ENCODE data around the gene C1QL4.
A peak's percentile ranks its signal among the peaks of the same experiment; 100 is the strongest.

The C1QL4 gene

DNA sequence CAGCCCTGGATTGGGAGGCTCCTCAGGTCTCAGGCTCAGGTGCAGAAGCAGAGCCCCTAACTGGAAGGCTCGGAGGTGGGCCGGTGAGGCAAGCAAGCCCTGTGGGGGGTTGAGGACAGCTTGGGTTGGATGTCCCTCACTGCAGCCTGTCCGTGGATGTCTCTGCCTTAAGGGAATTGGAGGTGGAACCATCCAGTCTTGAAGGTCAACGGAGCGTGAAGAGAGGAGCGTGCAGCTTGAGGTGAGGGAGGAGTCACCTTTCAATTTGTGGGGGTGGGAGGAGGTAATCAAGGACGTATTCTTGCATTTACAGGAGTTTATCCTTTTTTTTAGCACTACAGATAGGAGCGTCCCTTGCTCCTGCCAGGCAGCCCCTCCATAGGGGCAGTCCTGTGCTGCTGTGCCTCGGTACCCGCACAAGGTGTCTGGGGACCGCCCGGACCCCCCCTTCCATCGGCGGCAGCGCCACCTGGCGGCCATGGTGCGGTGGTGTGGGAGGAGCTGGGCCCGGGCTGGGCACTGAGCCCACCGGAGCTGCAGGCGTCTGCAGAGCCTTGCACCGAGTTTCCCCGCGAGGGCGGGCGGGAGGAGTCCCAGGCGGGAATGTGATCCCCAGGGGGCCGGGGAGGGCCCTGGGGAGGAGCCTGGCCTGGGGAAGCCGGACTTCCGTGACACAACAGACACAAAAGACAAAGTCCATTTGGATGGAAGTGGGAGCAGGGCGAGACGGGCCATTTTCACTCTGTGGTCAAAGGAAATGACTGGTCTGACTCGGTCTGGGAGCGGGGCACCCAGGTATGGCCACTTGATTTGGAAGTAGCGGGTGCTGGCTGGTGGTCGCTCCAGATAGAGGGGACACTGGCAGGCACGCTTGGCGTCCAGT, 10.6 kb upstream of the C1QL4 start:
- DNase-seq (ENCODE audit: low read depth in 2 of 2) = peak; percentile 53 to 63

DNA sequence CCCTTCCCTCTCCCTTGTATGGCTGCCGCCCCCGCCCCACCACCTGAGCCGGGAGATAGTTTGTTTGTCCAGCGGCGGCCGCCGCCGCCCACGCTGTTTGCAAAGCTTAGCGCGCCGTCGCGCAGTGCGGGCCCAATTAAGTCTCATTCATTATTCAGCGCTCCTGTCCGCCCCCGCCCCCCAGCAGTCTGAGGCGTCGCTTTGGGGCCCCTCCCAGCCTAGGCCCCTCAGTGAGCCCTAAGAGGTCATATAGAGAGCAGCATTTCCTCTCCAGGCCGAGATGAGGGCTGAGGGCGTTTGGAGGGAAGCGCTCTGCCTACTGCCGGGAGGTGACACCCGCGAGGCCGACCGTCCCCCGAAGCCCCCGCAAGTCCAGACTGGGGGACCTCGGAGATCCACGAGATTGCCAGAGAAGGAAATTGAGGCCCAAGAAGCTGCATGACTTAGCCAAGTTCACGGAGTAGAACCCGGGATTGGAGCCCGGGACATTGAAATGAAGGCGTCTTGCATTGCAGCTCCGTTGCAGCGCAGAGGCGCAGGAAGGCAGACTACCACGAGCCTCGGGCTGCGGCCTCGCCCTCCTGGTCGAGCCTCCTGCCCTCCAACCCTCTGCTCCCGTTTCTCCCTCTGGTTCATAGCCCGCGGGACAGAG, 9.8 kb upstream of the C1QL4 start, which contains the start of gene DNAJC22:
DNAJC22 (plus strand) TSS at position 230 of the 652 bp plus-strand sequence. CDS start 1,985 bp downstream, outside the sequence.
- DNase-seq (ENCODE audit: low read depth in 2 of 2) = no peak

DNA sequence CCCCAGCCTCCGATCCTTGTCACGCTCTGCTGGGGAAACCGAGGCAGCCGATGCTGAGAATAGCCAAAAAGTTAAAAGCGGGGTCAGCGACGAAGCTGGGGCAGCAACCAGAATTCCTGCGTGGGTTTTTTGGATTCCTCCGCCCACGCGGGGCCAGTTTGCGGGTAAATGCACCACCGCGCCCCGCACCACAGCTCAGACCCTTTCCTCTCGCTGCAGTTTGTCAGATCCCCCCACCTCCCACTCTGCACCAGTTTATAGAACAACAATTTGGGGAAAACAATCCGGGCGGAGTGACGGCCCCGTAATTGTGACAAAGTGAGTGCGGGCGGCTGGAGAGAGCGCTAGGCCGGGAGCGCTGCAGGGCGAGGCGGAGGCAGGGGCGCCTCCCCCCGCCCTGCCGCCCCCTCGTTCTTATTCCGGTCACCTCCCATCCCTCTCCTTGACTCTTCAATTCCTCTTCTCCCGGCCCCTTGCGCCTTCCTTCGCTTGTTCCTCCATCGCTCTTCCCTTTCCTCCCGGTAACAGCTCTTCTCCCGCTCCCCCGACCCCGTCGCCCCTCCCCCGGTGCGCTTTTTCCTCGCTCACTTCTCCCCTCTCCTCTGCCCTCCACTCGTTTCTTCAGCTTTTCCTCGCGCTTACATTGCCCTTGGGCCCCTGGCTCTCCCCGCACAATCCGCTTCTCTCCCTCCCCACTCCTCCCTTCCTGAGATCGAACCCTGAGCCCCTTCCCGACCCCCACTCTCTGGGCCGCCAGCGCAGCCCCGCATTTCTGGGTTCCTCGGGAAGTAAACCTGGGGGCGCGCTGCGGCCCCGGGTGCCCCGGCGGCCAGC, 9.1 kb upstream of the C1QL4 start:
- DNase-seq (ENCODE audit: low read depth in 2 of 2) = no peak

DNA sequence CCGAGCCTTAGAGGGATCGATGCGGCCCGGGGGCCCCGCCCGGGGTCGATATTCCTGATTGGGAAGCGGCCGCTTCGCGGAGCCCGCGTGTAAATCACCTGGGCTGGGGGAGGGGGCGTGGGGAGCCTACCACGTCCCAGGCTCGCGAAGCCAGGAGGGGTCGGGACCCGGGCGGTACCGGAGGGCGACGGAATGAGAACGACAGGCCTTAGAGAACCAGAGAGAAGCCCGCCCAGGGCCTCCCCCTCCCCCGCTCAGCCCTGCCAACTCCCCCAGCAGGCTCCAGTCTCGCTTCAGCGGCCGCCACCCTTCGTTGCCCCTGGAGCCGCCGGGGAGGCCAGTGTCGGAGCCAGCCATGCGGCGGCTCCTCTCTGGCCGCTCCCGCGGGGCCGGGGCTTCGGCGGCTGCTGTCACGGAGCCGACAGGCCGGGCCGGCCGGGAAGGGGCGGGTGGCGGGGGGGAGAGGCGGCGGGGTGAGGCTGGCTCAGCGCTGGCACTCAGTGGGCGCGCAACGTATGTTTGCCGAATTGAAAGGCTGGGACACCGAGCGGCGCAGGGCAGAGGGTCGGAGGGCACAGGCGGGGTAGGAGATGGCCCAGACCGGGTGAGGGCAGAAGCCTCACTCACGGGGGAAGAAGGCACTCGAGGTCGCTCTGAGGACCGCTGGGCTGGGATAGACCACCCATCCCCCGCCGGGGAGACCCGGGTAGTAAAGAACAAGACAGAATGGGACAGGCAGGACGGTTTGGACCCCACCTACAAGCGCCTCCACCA, 8.2 kb upstream of the C1QL4 start:
- no peak for DNase-seq (ENCODE audit: low read depth in 2 of 2)

DNA sequence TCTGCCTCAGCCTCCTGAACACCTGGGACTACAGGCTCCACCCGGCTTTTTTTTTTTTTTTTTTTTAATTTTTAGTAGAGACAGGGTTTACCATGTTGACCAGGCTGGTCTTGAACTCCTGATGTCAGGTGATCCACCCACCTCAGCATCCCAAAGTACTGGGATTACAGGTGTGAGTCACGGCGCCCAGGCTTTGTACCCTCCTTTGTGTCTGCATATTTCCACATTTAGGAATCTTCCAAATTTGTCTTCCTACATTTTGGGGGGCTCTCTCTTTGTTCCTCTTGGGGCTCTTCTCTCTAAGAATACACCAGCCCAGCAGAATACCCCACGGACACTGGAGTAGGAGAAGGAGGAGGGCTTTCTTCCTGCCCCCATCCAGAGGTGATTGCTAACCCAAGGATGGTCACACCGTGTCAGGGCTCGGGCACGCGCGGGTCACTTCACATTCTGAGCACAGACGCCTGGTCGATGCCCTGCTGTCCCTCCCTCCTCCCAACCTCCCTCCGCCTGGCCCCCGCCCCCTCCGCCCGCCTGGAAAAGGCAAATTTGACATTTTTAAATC, 7.6 kb upstream of the C1QL4 start:
- DNase-seq (ENCODE audit: low read depth in 2 of 2) = no peak

DNA sequence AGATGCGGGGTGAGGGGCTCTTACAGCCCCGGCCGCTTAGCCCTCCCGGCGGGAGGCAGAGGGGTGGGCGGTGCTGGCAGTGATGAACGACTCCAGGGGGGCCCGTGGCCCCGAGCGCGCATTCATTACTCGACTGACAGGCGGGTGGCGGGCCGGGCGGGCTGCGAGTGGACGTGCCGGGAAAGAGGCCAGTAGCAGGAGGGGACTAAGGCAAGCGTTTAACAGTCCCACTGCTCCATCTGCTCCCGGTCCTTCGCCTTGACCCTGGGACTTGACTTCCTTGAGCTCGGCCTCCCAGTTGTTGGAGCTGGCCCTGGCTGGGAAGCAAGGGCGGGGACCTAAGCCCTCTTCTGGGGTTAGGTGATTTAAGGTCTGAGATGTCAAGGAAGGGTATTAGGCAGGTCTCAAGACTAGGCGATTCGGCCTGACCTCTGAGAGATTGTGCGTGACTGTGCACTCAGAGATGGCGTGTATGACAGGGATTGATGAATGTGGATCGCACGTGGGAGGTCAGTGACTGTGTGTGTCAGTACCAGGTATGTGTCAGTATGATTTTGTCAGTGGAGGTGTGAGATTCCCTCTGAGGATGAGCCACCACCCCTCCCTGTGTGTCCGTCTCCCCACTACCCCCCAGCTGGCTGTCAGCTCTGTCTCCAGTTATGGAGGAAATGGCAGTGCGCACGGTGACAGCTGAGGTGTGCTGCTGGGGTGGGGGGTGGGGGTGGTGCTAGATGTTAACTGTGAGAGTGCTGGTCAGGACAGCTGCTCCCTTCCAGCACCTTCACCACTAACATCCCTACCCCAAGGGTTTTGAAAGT, 6.1 kb upstream of the C1QL4 start:
- peak in 1 of 2 donors; percentile 52 for DNase-seq (ENCODE audit: low read depth in 2 of 2)

DNA sequence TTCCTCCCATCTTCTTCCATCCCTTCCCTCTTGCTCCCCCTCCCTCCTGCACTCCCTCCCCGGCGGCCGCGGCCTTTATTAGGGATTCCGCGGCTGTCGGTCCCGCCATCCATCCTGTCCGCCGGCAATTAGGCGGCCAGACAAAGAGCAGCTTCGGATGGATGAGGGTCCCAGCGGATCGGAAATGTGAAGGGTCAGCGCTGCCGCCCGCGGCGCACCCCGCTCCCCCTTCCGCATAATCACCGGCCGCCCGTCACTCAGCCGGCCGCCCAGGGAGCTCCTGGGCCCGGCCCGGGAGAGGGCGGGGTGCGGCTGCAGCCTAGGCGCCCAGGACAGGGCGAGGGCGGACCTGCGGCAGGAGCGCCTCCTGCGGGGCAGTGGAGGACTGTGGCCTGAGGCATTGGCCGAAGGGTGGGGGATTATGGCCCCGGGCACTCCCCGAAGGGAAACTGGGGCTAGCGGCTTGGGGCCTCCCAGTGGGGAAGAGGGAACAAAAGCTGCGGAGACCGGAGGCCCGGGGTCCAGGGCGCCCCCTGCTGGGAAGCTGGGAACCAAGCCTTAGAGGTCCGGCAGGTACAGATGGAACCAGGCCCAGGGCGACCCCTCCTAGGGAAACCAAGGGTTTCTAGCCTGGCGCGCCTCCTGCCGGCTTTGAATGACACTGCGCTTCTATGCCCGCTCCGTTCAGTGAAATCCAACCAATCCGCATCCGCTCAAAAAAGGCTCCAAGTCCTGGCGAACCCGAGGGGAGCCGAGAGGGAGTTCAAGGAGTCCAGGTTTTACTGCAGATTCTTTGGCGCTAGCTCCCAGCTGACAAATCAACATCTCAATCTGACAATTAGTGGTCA, 5.3 kb upstream of the C1QL4 start:
- peak; percentile 40 to 55 for DNase-seq (ENCODE audit: low read depth in 2 of 2)

DNA sequence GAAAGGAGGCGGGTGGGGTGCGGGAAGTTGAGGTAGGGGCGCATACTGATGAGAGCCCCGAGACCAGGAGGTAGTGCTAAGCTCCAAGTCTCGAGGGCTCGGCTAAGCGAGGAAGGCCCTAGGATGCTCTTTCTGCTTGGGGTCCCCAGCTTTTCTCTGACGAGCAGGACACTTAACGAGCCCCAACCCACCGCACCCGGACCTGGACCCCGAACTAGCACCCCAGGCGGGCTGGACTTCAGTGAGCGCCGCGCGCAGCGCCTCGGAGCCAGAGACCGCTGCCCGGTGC, 4.7 kb upstream of the C1QL4 start:
- no peak for DNase-seq (ENCODE audit: low read depth in 2 of 2)

DNA sequence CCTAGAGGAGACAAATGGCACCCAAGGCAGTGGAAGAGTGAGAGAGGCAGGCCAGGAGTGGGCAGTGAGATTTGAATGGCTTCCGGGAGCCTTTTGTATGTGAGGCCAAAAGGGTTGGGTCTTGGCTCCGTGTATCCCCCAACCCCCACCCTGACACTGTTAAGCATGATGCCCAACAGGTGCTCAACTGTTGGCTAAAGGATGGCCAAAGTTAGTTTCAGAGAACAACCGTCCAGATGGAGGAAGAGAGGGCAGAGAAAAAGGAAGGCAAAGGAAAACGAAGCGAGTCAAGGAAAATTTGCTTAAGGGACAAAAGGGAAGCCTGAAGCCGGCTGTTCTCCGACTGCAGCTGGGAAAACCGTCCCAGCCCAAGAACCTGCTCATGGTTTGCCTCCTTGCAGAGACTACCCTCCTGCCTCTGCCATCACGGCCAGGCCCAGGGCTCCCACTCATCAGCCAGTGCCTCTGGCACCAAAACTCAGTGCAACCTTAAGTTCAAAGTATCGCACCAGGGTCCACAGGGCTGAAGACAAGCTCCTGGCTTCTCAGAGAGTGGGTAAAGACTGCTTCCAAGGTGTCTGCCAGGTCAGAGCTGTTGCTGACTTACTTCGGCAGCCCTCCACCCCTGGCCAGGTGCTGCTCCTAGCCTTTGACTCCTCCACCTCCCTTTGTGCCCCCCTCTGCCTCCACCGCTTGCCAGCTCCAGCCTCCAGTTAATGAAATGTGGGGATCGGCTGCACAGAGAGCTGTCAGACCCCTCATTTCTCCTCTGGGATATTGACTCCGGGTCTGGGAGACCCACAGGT, 4.2 kb upstream of the C1QL4 start:
- no peak for DNase-seq (ENCODE audit: low read depth in 2 of 2)

DNA sequence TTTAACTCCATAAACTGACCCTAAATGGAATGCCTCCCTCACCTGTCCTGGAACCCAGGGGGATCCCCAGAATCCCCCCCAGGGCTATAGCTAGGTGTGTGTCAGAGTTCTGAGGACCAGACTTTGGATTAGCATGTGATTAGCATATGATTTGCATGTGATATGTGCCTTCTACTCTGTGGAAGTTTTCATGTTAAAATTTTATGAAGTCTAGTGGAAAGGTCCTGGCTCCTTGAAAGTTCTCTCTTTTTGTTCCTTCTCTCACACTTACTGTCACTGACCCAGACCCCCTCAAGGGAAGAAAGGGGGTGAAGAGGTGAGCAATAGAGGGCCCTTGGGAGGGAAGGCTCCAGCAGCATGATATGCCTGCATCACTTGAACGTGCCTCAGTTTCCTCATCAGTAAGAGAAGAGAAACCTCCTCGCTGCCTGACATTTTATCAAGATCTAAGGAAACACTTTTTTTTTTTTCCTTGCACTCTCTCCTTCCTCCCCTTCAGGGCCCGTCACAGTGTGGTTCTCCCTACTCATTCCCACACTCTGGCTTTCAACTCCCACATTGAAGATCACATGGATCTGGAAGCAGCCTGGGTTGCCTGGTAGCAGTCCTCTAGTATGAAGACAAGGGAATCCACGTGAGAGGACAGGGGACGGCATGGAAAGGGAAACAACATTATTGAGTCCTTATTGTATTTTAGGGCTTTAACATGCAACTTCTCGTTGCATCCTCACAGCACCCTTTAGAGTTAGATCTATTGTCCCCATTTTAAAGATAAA, 3.3 kb upstream of the C1QL4 start:
- DNase-seq (ENCODE audit: low read depth in 2 of 2) = no peak

DNA sequence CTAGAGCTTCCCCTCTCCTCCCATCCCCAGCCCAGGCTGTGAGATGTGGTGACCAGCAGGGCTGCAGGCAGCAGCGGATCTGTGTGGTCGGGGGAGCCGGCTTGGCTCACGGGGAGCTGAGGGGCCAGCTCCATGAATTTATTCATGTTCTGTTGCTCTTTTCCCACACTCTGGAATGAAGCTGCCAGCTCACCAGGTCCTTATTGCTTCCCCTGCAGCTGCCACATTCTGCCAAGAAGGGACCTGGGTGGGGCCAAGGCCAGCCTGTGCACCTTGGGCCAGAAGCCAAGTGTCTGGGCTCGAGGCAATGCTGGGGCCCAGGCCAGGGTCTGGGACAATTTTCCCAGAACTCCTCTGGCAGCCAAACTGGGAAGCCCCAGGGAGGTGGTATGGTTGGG, 2.5 kb upstream of the C1QL4 start:
- DNase-seq (ENCODE audit: low read depth in 2 of 2) = no peak

DNA sequence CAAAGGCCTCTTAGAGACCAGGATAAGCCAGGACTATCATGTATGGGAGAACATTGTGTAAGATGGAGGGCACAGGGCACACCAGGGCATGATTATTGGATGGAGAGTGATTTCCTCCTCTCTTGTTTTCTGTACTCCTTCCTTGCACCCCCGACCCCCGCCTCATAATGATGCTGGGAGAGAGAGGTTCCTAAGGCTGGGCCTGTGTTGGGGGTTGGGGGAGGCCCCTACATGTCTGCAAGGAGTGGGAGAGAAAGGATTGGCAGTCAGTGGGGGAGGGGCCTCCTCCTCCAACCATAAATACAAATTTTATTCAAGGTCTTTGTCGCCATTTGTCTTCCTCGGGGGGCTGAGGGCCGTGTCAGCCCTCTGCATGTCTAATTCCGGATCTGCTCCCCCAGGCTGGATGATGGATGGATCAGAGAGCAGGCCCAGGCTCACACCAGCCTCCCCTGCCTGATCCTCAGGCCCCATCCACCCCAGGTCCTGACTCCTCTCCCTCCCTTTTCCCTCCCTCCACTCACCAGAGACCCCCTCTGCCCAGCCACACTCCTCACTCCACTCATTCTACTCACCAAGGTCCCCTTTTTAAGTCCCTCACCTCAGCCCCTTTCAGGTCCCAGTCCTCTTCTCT, 2.0 kb upstream of the C1QL4 start:
- no peak for DNase-seq (ENCODE audit: low read depth in 2 of 2)

DNA sequence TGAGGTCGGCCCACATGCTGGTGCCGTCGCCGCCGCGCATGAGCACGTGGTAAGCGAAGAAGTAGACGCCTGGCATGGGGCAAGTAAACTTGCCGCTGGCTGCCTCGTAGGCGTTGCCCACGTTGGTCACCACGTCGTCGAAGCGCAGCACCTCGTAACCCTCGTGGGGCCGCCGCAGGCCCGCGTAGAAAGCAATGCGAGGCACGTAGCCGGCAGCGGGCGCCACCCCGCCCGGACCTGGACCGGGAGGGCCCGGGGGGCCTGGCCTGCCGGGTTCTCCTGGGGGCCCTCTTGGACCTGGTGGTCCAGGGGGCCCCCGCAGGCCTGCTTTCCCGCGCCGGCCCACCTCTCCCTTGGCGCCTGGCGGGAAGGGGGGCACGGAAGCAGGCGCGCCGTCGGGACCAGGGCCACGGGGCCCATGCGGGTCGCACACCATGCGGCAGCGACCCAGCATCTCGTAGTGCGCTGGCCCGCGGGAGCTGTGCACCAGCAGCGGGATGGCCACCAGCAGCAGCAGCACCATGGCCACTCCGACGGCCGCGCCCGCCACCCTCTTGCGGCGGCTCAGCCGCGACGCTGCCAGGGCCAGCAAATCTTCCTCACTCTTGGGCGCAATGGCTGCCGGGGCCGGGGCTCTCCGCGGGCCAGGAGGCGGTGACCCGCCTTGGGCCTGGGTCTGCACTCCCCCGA, 888 bp downstream of the C1QL4 start:
- no peak for DNase-seq (ENCODE audit: low read depth in 2 of 2)

DNA sequence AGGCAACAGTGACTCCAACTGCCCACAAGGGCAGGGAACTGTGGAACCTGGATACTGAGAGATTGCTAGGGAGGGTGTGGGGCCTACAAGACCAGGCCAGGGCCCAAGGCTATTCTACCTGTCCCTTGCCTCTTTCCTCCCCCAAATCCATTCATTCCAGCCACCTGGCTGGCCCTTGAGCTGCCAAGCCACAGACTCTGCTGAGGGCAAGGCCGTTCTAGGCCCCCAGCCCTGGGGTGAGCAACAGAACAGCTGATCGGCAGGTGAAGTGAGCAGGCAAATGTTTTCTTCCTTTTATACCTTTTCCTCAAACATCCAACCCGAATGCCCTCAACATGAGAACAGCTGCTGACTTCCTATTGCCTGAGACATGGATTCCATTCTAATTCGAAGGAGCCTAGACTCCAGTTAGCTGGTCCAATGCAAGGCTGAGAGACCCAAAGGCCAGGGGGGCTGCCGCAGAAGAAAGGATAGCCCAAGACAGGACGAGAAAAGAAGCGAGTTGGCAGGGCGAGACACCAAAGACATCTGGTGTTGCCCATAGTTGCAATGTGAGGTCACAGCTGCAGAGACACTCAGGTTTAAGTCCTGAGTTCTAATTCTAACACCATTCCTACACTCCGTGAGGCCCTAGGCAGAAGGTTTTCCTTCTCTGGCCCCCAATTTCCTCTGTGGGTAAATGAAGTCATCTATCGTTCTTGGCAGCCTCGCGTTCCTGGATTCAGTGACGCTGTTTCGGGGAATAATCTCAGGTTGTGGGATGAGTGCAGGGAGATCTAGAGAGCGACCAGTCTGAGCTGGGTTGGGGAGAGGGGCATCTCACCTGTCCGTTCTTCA, 1.7 kb downstream of the C1QL4 start:
- no peak for DNase-seq (ENCODE audit: low read depth in 2 of 2)

DNA sequence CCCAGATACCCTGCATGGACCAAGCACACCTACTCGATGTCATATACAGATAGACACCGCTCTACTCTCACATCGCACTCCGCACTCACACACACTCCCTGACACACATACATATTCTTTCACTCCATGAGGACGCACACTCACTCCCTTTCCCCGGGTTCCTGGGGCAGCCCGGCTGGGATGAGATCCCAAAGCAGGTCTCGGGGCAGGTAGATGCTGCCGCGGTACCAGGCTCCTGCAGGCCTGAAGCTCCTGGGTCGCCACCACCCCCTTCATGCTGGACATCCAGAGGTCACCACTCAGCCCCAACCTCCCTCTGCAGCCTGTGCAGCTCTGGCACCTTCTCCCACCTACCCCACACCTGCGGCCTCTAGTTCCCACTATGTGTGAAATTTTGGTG, 2.3 kb downstream of the C1QL4 start:
- no peak for DNase-seq (ENCODE audit: low read depth in 2 of 2)

DNA sequence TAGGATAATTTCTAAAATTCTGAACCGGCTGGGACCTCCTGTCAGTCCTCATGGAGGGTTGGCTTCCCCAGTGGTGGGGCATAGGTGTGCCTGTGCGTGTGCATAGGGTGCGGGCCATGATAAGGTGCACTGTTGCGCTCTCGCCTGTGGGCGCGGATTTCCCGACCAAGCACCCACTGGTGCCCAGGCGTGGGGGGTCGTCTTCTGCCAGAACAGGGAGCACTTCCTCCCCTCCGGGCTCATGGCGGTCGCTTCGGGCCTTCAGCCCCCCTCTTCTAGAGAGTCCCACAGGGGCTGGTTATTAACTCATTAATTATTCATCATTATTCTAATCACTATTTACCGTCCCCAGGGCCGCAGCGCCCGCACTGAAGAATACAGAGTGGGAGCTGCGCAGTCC, 2.8 kb downstream of the C1QL4 start:
- DNase-seq (ENCODE audit: low read depth in 2 of 2) = no peak

All from stimulated activated CD8-positive, alpha-beta memory T cell treated with anti-CD3 and anti-CD28 coated beads, Interleukin-7, amount 100 ng/mL, for 4 hours (primary cell).